RWPE1 (cell line): ENCODE measurements around the gene NLGN1.

Experiments
- CTCF ChIA-PET: fragments of 350-600 bp; sonication (Branson Sonifier 250); formaldehyde crosslinking; extraction: SDS; loops from one replicate; lab custom pipeline; 2021; lab: Yijun Ruan, JAX
- POLR2A ChIA-PET: fragments of 400-600 bp; formaldehyde crosslinking; extraction: SDS; loops from one replicate; lab custom pipeline; 2020; ENCODE audit warnings: antibody characterized with exemption; ENCODE audit not compliant: low non-redundant PET; lab: Yijun Ruan, JAX
- DNase-seq: peaks from one replicate; pipeline ENCODE4 v3.0.0; 2012; ENCODE audit warnings: low spot score
- H3K27ac ChIP-seq: fragments of 450-650 bp; 2 replicates; pipeline ENCODE4 v1.5.1; 2017
- TF ChIP-seq, protein P1 (sequence below): fragments of 450-650 bp; conservative IDR thresholded peaks from 2 replicates; pipeline ENCODE4 v1.5.1; 2017; ENCODE audit warnings: low read depth, mild to moderate bottlenecking

NLGN1 gene

DNA sequence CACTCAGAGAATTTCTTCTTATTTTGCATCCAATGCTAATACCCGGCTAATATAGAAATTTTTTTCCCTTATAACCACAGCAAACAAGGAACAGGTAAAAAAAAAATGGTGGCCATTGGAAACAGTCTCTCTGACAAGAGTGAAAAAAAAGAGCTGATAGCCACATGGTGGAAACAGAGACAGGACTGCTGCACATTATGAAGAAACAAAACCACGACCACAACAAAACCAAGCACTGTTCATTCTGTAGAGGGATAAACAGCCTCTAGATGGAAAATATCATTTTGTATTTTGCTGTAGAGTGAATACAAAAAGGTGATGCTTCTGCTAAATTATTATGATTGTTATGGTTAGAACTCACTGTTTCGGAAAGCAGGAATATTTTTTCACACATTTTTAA, 686.2 kb downstream of the NLGN1 start:
- no peak for DNase-seq
- H3K27ac ChIP-seq: no peak overlapping the region
- ChIA-PET CTCF (no interaction called here), POLR2A (no interaction called here)
- TF ChIP-seq, protein P1, sequence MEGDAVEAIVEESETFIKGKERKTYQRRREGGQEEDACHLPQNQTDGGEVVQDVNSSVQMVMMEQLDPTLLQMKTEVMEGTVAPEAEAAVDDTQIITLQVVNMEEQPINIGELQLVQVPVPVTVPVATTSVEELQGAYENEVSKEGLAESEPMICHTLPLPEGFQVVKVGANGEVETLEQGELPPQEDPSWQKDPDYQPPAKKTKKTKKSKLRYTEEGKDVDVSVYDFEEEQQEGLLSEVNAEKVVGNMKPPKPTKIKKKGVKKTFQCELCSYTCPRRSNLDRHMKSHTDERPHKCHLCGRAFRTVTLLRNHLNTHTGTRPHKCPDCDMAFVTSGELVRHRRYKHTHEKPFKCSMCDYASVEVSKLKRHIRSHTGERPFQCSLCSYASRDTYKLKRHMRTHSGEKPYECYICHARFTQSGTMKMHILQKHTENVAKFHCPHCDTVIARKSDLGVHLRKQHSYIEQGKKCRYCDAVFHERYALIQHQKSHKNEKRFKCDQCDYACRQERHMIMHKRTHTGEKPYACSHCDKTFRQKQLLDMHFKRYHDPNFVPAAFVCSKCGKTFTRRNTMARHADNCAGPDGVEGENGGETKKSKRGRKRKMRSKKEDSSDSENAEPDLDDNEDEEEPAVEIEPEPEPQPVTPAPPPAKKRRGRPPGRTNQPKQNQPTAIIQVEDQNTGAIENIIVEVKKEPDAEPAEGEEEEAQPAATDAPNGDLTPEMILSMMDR: no peak

DNA sequence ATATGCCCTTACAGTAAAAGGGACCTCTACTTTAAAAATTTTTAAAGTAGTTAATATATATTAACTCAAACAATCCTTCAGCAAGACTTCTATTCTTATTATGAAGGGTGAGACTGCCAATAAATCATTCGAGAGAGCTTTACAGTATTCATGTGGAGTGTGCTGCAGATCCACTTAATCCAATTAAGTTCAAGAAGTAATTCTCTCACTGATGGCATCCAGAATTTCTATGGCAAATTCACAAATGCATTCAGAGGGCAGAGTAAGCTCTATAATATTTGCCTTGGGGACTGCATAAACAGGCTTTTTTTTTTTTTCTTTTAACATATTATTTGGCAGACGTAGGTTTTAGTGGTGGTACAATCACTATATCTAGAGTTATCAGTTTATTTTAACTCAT, 692.0 kb downstream of the NLGN1 start:
- ChIA-PET POLR2A (no interaction called here), CTCF (interaction anchor here (0.6 kb wide), 2 partner anchors 8 to 132 kb away, joined by 3 to 8 read pairs; no protein-coding TSS in a partner anchor)
- H3K27ac ChIP-seq: no peak overlapping the region
- no peak for DNase-seq
- TF ChIP-seq, protein P1: no peak

DNA sequence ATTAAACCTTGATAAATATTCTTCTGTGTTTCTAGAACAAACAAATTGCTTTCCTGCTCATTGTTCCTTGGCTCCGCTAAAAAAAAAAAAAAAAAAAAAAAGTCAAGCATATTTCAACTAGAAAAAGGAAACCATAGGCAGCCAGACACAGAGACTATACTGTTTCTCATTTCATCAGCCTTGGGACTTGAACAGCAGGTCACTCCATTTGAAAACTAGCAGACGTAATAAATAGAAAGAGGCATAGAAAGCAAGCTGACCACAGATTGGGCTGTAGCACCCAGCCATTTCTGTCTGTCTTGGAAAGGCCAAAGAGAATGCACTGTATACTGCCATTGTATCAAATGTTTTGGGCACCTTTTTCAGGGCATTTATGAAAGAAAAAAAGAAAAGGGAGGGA, 697.1 kb downstream of the NLGN1 start:
- DNase-seq: no peak
- no peak overlapping the region for H3K27ac ChIP-seq
- CTCF ChIA-PET: no interaction called here
- POLR2A ChIA-PET: no interaction called here
- TF ChIP-seq, protein P1: no peak

DNA sequence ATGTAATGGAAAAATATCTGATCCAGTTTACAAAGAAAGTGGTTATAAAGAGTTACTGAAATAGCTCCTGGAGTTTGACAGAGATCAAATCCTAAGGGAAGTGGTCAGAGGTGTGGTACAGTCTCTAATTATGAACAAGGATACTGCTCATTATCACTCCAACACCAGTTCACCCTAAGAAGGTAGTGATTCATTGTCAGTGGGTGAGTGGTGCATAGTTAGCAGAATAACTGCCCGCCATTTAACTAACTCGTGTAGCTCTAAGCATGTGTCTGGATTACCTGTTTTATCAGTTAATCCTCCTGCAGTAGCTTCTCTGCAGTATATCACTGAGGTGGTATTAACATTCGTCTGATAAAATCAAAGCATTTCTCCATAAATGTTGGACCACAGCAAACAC, 700.1 kb downstream of the NLGN1 start:
- TF ChIP-seq, protein P1: no peak
- CTCF ChIA-PET: no interaction called here
- POLR2A ChIA-PET: no interaction called here
- no peak for DNase-seq
- no peak overlapping the region for H3K27ac ChIP-seq

DNA sequence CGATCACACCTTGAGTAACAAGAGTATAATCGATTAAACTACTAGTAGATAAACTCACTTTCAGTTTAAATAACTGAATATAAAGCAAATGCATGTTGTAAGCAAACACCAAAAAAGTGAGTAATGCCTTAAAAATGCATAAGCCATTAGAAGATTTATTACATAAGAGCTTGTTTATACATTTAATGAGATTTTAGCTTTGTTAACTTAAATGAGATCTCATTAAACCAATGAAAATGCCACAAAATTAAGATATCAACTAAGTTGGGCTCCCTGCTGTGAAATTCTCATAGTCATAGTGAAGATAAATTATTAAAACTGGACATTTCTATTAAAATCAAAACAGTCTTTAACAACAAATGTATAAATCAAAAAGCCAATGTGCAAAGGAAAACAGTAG, 701.2 kb downstream of the NLGN1 start:
- TF ChIP-seq, protein P1: no peak
- CTCF ChIA-PET: no interaction called here
- no peak for DNase-seq
- POLR2A ChIA-PET: no interaction called here
- no peak overlapping the region for H3K27ac ChIP-seq

DNA sequence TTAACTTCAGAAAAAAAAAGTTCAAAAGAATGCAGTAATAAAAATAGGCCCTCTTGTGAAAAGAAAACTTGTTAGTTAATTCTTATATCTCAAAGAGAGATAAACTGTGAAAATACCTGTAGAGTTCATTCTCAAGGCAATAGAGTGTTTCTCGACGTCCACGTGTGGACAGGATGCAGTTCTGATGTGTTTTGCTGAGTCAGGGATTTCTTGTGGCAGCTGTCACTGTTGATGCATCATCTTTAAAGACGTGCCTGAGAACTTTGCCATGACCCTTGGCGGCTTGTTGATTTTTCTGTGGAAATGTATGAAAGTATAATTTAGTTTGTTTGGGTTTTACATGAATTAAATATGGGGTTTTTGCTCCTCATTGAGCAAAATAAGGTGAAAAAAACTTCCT, 702.2 kb downstream of the NLGN1 start:
- no peak overlapping the region for H3K27ac ChIP-seq
- DNase-seq: no peak
- CTCF ChIA-PET: no interaction called here
- POLR2A ChIA-PET: no interaction called here
- TF ChIP-seq, protein P1: no peak

DNA sequence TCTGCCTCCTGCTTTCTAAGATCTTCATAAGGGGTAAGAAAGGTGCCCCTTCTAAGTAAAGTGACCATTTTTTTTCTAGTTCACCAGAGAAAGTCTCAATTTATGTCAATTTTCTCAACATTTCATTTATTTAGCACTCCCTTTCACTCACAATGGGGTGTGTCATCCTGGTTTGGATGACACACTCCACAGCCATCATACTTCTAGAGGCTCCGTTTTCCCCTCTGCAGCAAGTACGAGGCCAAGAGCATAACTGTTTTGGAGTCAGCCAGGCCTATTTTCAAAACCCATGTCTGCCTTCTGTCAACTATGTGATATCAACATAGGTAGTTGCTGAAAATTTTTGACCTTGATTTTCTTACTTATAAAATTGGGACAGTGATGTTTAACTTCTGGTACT, 703.2 kb downstream of the NLGN1 start:
- TF ChIP-seq, protein P1: no peak
- DNase-seq: no peak
- CTCF ChIA-PET: no interaction called here

More for the DNA sequence above, 703.2 kb downstream of the NLGN1 start:
- no peak overlapping the region for H3K27ac ChIP-seq
- POLR2A ChIA-PET: no interaction called here
